ENCODE data around the gene AP1G1.

DNA sequence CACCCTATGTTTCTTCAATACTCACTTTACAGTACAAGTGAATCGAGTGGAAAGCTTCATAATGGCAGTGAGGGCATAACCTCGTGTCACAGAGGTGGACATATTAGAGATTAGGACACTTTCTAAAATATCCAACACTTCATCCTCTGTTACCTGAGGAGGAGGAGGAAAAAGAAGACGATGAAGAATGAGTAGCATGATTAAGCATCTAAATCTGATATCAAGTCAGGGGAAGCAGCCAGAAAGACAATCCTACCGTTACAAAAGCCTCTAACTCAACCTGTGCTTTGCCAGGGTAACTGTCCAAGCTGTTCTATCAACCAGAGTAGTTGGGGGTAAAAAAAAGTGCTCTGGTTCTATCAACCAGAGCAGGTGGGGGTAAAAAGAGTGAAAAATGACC lies 60.4 kb downstream of the AP1G1 start:
- TF ChIP-seq, protein P1, sequence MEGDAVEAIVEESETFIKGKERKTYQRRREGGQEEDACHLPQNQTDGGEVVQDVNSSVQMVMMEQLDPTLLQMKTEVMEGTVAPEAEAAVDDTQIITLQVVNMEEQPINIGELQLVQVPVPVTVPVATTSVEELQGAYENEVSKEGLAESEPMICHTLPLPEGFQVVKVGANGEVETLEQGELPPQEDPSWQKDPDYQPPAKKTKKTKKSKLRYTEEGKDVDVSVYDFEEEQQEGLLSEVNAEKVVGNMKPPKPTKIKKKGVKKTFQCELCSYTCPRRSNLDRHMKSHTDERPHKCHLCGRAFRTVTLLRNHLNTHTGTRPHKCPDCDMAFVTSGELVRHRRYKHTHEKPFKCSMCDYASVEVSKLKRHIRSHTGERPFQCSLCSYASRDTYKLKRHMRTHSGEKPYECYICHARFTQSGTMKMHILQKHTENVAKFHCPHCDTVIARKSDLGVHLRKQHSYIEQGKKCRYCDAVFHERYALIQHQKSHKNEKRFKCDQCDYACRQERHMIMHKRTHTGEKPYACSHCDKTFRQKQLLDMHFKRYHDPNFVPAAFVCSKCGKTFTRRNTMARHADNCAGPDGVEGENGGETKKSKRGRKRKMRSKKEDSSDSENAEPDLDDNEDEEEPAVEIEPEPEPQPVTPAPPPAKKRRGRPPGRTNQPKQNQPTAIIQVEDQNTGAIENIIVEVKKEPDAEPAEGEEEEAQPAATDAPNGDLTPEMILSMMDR (IDR thresholded peaks at IDR 0.05), result no peak
- no peak for TF ChIP-seq ZFX (IDR thresholded peaks at IDR 0.05; ENCODE audit: borderline replicate concordance)
